Duodenal mucosa (tissue), 2 donors: ENCODE data around the gene DCST2.
A peak's percentile ranks its signal among the peaks of the same experiment; 100 is the strongest.

Experiments used
- H3K27ac ChIP-seq: one replicate; pipeline ENCODE4 v1.7.0; 2013; ENCODE audit warnings: low read depth, low read length
- H3K27me3 ChIP-seq, 2 donors: one replicate each; pipeline ENCODE4 v1.7.0; 2013; ENCODE audit warnings: low read length in 2 of 2, control low read depth in 1 of 2; ENCODE audit not compliant: insufficient read depth in 2 of 2, control insufficient read depth in 1 of 2
- H3K36me3 ChIP-seq, 2 donors: one replicate each; pipeline ENCODE4 v1.7.0; 2013; ENCODE audit warnings: low read length in 2 of 2, control low read depth in 1 of 2; ENCODE audit not compliant: insufficient read depth in 2 of 2, control insufficient read depth in 1 of 2
- H3K4me1 ChIP-seq, 2 donors: one replicate each; pipeline ENCODE4 v1.7.0; 2013; ENCODE audit warnings: low read length in 2 of 2, control low read depth in 1 of 2; ENCODE audit not compliant: insufficient read depth in 2 of 2, control insufficient read depth in 1 of 2
- H3K4me3 ChIP-seq, 2 donors: one replicate each; pipeline ENCODE4 v1.7.0; 2013; ENCODE audit warnings: low read length in 2 of 2, low read depth in 1 of 2
- H3K9ac ChIP-seq, 2 donors: one replicate each; pipeline ENCODE4 v1.7.0; 2013; ENCODE audit warnings: low read length in 2 of 2, low read depth in 1 of 2
- H3K9me3 ChIP-seq, 2 donors: one replicate each; pipeline ENCODE4 v1.7.0; 2013; ENCODE audit warnings: low read length in 2 of 2, control low read depth in 1 of 2; ENCODE audit not compliant: control insufficient read depth in 1 of 2

The DCST2 gene

DNA sequence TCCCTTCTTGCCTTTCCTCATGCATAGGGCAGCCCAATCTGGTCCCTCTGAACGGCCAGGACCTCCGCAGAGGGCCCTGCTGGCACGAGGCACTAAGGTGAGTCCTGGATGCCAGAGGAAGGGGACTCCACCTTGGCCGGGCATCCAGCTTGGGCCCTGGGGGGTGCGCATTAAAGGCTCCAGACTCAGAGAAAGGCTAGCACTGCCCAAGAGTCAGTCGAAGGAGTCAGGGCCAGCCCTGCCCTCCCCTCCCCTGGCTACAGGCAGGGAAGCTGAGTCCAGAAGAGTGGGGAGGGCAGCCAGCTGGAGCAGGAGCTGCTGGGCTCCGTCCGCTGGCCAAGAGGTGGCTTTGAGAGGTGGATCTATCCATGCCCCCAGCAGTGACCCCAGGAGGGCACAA lies 27.2 kb upstream of the DCST2 start:
- Histone ChIP-seq H3K36me3 (peaks cover 16 to 38% of the 10 kb centered on the region in 2 donors), H3K27ac (no peak overlapping the region), H3K4me3 (no peak overlapping the region), H3K4me1 (peaks cover 32 to 35% of the 10 kb centered on the region in 2 donors), H3K27me3 (no peaks in the 10 kb centered on the region), H3K9ac (no peak overlapping the region), H3K9me3 (no peaks in the 10 kb centered on the region)

DNA sequence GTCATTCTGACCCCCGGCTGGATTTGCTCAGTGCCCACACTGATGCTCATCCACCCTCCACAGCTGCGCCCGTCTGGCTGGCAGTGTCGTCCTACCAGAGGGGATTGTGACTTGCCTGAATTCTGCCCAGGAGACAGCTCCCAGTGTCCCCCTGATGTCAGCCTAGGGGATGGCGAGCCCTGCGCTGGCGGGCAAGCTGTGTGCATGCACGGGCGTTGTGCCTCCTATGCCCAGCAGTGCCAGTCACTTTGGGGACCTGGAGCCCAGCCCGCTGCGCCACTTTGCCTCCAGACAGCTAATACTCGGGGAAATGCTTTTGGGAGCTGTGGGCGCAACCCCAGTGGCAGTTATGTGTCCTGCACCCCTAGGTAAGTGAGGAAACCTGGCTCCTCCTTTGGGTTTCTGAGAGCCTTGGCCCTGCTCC lies 24.2 kb upstream of the DCST2 start:
- H3K36me3 ChIP-seq: peaks cover 19 to 52% of the 10 kb centered on the region in 2 donors
- H3K27me3 ChIP-seq: no peaks in the 10 kb centered on the region

DNA sequence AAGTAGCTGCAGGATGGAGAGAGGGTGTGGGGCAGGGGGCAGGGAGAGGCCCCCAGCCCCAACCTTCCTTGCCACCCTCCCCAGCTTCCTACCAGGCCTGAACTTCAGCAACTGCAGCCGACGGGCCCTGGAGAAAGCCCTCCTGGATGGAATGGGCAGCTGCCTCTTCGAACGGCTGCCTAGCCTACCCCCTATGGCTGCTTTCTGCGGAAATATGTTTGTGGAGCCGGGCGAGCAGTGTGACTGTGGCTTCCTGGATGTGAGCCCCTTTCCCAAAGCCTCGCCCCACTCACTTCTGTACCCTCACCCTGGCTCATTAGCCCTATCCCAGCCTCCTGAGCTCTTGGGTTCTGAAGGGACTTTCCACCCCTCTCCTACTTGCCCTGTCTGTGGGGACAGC lies 23.5 kb upstream of the DCST2 start:
- Histone ChIP-seq H3K4me3 (no peak overlapping the region), H3K9ac (no peak overlapping the region), H3K27ac (no peak overlapping the region), H3K27me3 (no peaks in the 10 kb centered on the region), H3K36me3 (peaks cover 19 to 52% of the 10 kb centered on the region in 2 donors), H3K4me1 (peaks cover 18 to 21% of the 10 kb centered on the region in 2 donors), H3K9me3 (no peaks in the 10 kb centered on the region)

More for the DNA sequence above, 24.2 kb upstream of the DCST2 start:
- Histone ChIP-seq H3K9me3 (no peaks in the 10 kb centered on the region), H3K27ac (no peak overlapping the region), H3K4me3 (no peak overlapping the region), H3K9ac (no peak overlapping the region), H3K4me1 (peaks cover 16 to 21% of the 10 kb centered on the region in 2 donors)

DNA sequence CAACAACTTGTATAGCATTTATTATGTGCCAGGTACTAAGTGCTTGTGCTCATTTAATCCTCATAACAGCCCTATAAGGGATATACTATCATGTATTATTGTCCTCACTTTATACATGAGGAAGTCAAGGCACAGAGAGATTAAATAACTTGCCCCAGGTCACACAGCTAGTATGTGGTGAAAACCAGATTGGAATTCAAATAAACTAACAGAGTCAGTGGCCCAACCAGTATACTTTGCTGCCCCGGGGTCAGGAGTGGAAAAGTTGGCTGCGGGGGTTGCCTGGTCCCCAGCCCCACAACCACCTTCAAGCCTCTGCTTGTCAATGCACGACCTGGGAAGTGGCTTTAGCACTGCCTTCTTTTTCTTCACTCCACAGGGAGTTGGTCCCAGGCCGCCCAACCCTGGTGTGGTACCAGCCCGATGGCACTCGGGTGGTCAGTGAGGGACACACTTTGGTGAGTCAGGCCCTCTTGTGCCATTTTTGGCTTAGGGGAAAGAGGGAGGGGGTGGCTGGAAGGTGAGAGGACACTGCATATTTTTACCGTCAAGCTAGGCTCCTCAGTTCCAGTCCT lies 20.0 kb upstream of the DCST2 start:
- Histone ChIP-seq H3K4me3 (no peak overlapping the region), H3K4me1 (peaks cover 19 to 36% of the 10 kb centered on the region in 2 donors), H3K9me3 (no peaks in the 10 kb centered on the region), H3K36me3 (peaks cover 19 to 42% of the 10 kb centered on the region in 2 donors), H3K27ac (no peak overlapping the region), H3K9ac (no peak overlapping the region), H3K27me3 (no peaks in the 10 kb centered on the region)

DNA sequence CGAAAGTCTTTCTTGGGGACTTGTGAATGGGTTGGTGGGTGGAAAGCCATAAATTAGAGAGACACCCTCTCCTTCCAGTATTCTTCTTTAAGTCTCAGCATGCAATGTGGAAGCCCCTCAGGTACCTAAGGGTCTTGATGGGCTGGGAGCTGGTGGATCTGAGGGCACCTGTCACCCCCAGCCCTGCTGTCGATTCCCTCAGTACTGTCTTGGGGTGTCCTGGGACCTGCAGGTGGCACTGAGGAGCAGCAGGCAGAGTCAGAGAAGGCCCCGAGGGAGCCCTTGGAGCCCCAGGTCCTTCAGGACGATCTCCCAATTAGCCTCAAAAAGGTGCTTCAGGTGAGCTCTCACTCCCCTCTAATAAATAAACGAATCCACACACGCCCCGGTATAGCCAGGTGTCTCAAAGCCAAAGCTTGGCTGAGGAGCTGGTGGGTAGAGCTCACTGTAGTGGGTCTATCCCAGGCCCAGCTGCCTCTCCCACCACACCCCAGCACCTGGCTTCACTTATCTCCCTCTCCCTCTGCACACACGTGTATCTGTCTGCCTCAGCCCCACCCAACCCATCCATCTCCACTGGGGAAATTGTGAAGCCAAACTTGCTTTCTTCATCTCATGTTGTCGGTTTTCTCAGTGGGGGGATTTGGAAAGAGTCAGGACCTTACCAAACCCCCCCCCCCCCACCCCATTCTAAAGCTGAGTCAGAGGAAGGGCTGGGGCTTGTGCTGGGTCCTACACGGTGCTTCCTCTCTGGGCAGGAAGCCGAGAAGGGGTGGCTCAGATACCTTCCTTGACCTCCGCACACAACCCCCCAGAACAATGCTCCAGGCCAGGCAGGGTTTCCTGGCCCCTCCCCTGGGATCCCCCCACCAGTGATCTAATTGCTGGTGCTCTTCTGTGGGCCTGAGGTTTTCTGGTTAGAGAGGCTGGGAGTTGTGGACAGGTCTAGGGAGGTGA lies 19.1 kb upstream of the DCST2 start:
- peaks cover 19 to 38% of the 10 kb centered on the region in 2 donors for H3K4me1 ChIP-seq
- H3K9ac ChIP-seq: peak overlapping the region; percentile 83 to 92
- H3K36me3 ChIP-seq: peaks cover 13 to 33% of the 10 kb centered on the region in 2 donors
- H3K27ac ChIP-seq: peak overlapping the region; percentile 39
- H3K4me3 ChIP-seq: peak overlapping the region; percentile 84 to 85
- H3K27me3 ChIP-seq: no peaks in the 10 kb centered on the region
- H3K9me3 ChIP-seq: no peaks in the 10 kb centered on the region

DNA sequence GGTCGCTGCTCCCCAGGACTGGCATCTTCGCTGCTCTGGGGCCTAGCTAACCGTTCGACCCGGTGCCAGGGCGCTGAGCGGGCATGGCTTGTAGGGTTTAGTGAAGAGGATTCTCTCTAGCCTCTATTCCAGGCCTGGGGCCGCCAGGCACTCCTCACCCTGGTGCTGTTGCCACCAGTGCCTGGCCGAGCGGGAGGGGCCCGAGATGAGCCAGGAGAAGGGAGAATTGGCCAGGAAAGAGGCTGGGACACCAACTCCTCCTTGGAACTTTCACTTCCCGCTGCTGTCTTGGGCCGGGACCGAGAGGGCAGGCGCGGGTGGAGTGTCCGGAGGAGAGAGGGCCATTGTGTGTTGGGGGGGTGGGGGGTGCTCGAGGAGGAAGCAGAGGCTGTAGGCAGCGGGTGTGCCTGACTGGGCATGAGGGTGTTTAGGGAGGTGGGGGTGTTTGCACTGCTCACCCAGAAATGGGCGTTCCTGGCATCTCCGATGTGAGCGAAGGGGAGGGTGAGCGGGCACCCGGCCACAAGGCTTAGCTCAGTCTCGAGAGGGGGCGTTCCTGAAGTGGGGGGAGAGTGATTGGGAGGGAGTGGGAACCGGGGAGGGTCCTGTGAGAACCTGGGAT lies 18.3 kb upstream of the DCST2 start:
- Histone ChIP-seq H3K4me1 (peaks cover 19 to 38% of the 10 kb centered on the region in 2 donors), H3K36me3 (peaks cover 11 to 26% of the 10 kb centered on the region in 2 donors)

DNA sequence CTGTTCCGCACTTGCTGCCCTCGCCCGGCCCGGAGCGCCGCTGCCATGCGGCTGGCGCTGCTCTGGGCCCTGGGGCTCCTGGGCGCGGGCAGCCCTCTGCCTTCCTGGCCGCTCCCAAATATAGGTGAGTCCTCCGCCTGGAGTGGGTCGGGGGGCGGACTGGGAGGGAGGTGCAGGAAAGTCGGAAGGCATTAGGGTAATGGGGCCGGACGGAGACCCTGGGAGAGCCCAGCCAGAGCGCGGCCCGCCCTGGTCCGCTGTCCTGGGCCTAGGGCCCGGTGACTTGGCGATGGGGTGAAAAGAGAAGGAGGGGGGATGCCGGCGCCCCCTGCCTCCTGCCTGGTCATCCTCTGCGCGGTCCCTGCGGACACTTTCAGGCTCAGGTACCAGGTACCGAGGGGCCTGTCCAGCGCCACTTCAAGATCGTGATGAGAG lies 17.8 kb upstream of the DCST2 start:
- Histone ChIP-seq H3K27ac (peak overlapping the region; percentile 63), H3K4me1 (peaks cover 19 to 38% of the 10 kb centered on the region in 2 donors), H3K4me3 (peak overlapping the region; percentile 84 to 85), H3K27me3 (no peaks in the 10 kb centered on the region), H3K9ac (peak overlapping the region; percentile 83 to 92), H3K9me3 (no peaks in the 10 kb centered on the region), H3K36me3 (peaks cover 8 to 20% of the 10 kb centered on the region in 2 donors)

More for the DNA sequence above, 18.3 kb upstream of the DCST2 start:
- no peaks in the 10 kb centered on the region for H3K27me3 ChIP-seq
- peak overlapping the region; percentile 63 for H3K27ac ChIP-seq
- peak overlapping the region; percentile 83 to 92 for H3K9ac ChIP-seq
- H3K9me3 ChIP-seq: no peaks in the 10 kb centered on the region
- peak overlapping the region; percentile 84 to 85 for H3K4me3 ChIP-seq

DNA sequence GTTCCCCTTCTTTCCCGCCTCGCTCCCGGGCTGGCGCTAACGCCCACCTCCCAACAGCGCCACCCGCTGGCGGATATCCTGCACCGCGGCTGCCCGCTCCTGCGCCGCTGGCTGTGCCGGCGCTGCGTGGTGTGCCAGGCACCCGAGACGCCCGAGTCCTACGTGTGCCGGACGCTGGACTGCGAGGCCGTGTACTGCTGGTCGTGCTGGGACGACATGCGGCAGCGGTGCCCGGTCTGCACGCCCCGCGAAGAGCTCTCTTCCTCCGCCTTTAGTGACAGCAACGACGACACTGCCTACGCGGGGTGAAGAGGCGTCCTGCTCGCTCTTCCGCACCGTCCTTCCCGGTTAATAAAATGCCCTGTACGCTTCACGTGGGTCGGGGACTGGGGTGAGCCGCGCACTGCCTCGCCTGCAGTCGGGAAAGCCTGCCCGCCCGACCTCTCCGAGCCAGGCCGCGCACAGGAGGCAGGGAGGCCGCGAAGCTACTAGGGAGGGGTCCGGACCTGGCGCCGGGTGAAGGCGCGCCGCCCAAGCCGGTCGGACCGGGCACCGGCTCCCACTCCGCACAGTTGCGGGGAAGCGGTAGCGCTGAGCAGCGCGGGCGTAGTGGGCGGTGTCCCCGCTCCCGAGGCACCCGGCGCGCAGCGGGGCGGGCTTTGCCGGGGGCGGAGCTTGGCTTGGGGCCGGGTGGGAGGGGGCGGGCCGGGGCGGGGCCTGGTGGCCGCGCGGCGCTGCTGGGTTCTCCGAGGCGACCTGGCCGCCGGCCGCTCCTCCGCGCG lies 17.2 kb upstream of the DCST2 start, which contains the start of gene ADAM15:
ADAM15 (plus strand) TSS at position 757 of the 782 bp plus-strand sequence. CDS start 71 bp downstream, outside the sequence.
- peaks cover 3 to 14% of the 10 kb centered on the region in 2 donors for H3K36me3 ChIP-seq
- H3K4me1 ChIP-seq: peaks cover 19 to 38% of the 10 kb centered on the region in 2 donors
- H3K27ac ChIP-seq: peak within 1 kb of the TSS; percentile 89
- peak within 1 kb of the TSS; percentile 83 to 99 for H3K9ac ChIP-seq
- peak within 1 kb of the TSS; percentile 85 to 86 for H3K4me3 ChIP-seq
- H3K9me3 ChIP-seq: no peaks in the 10 kb centered on the region
- no peaks in the 10 kb centered on the region for H3K27me3 ChIP-seq
